Brain microvascular endothelial cell (primary cell): ENCODE results near the gene EBLN2.
A peak's percentile ranks its signal among the peaks of the same experiment; 100 is the strongest.

Experiments used
- DNase-seq: peaks from one replicate; pipeline ENCODE4 v3.0.0-alpha.2; 2020
- H3K27ac ChIP-seq: fragments of 250-450 bp; sonication (Bioruptor Pico); 2 replicates; pipeline ENCODE4 v1.5.1; 2020; ENCODE audit warnings: mild to moderate bottlenecking, moderate library complexity
- H3K27me3 ChIP-seq: fragments of 250-450 bp; sonication (Bioruptor Pico); replicated peaks from 2 replicates; pipeline ENCODE4 v1.5.1; 2020; ENCODE audit warnings: mild to moderate bottlenecking
- H3K36me3 ChIP-seq: fragments of 250-450 bp; sonication (Bioruptor Pico); replicated peaks from 2 replicates; pipeline ENCODE4 v1.5.1; 2020; ENCODE audit warnings: mild to moderate bottlenecking
- H3K4me3 ChIP-seq: 2 replicates; pipeline ENCODE4 v1.5.1; 2011; ENCODE audit warnings: low read depth, mild to moderate bottlenecking, control low read depth, low read length, moderate library complexity
- CTCF ChIP-seq: IDR thresholded peaks from 2 replicates; pipeline ENCODE4 v1.5.1; 2011; ENCODE audit warnings: low read depth, mild to moderate bottlenecking, moderate library complexity, low read length, control low read depth, inconsistent platforms; ENCODE audit errors: missing control alignments
- in situ Hi-C: cut with HindIII; loops from 2 replicates; pipeline ENCODE4 v1.10.0; 2017; ENCODE audit warnings: low sequenced_read_pairs, low pct_ligation_motif_present

The EBLN2 gene

GRCh38 chr3:73098026-73098425 lies 36.6 kb downstream of the EBLN2 start:
- in situ Hi-C loops, result no loop called here
- no peak for DNase-seq
- H3K4me3 ChIP-seq, result no peak overlapping the region
- no peak for TF ChIP-seq CTCF
- H3K36me3 ChIP-seq, result no peaks in the 10 kb centered on the region
- no peak overlapping the region for H3K27ac ChIP-seq
- no peaks in the 10 kb centered on the region for H3K27me3 ChIP-seq

- Histone ChIP-seq H3K27ac (no peak overlapping the region), H3K36me3 (no peaks in the 10 kb centered on the region), H3K27me3 (no peaks in the 10 kb centered on the region), H3K4me3 (no peak overlapping the region)
- no peak for TF ChIP-seq CTCF
- no peak for DNase-seq
- in situ Hi-C loops, result no loop called here
These were observed 37.4 kb downstream of the EBLN2 start for GRCh38 chr3:73098873-73099272.

GRCh38 chr3:73100741-73101559 lies 39.5 kb downstream of the EBLN2 start:
- Histone ChIP-seq H3K27me3 (no peaks in the 10 kb centered on the region), H3K4me3 (no peak overlapping the region)
- in situ Hi-C loops, result no loop called here

GRCh38 chr3:73101881-73102280 lies 40.4 kb downstream of the EBLN2 start:
- TF ChIP-seq CTCF, result no peak
- DNase-seq, result no peak
- no peak overlapping the region for H3K4me3 ChIP-seq
- H3K27me3 ChIP-seq, result no peaks in the 10 kb centered on the region
- no peak overlapping the region for H3K27ac ChIP-seq
- in situ Hi-C loops, result no loop called here
- no peaks in the 10 kb centered on the region for H3K36me3 ChIP-seq

More at GRCh38 chr3:73100741-73101559, 39.5 kb downstream of the EBLN2 start:
- peak; percentile 96 for TF ChIP-seq CTCF
- DNase-seq, result peak; percentile 84
- H3K27ac ChIP-seq, result no peak overlapping the region
- H3K36me3 ChIP-seq, result no peaks in the 10 kb centered on the region

- TF ChIP-seq CTCF, result no peak
- in situ Hi-C loops, result no loop called here
- DNase-seq, result no peak
- H3K27me3 ChIP-seq, result no peaks in the 10 kb centered on the region
- H3K27ac ChIP-seq, result no peak overlapping the region
- no peak overlapping the region for H3K4me3 ChIP-seq
- no peaks in the 10 kb centered on the region for H3K36me3 ChIP-seq
These were observed 45.8 kb downstream of the EBLN2 start for GRCh38 chr3:73107215-73107614.
